Measurements from ENCODE around the gene FLT3.
"Not testable (repeated sequence)": the region's sequence is repeated elsewhere in the genome, so short reads cannot be mapped to it uniquely, and the experiment has no call there.

- TF ChIP-seq, protein P1, sequence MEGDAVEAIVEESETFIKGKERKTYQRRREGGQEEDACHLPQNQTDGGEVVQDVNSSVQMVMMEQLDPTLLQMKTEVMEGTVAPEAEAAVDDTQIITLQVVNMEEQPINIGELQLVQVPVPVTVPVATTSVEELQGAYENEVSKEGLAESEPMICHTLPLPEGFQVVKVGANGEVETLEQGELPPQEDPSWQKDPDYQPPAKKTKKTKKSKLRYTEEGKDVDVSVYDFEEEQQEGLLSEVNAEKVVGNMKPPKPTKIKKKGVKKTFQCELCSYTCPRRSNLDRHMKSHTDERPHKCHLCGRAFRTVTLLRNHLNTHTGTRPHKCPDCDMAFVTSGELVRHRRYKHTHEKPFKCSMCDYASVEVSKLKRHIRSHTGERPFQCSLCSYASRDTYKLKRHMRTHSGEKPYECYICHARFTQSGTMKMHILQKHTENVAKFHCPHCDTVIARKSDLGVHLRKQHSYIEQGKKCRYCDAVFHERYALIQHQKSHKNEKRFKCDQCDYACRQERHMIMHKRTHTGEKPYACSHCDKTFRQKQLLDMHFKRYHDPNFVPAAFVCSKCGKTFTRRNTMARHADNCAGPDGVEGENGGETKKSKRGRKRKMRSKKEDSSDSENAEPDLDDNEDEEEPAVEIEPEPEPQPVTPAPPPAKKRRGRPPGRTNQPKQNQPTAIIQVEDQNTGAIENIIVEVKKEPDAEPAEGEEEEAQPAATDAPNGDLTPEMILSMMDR (IDR thresholded peaks at IDR 0.05): not testable (repeated sequence)
- not testable (repeated sequence) for TF ChIP-seq POLR2A, EP300 (IDR thresholded peaks at IDR 0.05)
Measured at GRCh38 chr13:28032438-28032837, 67.9 kb downstream of the FLT3 start.
